Inferior parietal cortex (tissue), 1 donor: ENCODE measurements around the gene C6orf15.

Experiments
- DNase-seq: peaks from one replicate; pipeline ENCODE4 v3.0.0-alpha.2; 2016; ENCODE audit errors: extremely low spot score

Gene C6orf15

DNA sequence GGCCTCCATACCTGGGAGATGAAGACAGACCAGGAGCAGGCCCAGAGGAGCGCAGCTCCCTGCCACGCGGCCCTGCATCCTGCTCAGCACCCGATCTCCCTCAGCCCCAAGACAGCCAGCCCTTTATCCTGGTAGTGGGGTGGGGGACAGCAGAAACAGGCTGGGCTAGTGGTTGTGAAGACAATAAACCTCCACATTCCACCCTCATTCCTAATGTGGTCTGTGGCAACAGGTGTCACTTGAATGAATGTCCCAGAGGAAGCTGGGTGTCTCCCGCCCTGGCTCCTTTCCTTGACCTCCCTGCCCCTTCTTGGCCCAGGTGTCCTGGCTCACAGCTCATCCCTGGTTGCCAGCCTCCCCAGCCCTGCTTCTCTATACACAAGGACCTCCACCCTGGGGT, at the start of gene C6orf15:
C6orf15 (minus strand) TSS at position 98 of the 400 bp plus-strand sequence; CDS start at position 78, 20 bp downstream.
- no peak for DNase-seq

DNA sequence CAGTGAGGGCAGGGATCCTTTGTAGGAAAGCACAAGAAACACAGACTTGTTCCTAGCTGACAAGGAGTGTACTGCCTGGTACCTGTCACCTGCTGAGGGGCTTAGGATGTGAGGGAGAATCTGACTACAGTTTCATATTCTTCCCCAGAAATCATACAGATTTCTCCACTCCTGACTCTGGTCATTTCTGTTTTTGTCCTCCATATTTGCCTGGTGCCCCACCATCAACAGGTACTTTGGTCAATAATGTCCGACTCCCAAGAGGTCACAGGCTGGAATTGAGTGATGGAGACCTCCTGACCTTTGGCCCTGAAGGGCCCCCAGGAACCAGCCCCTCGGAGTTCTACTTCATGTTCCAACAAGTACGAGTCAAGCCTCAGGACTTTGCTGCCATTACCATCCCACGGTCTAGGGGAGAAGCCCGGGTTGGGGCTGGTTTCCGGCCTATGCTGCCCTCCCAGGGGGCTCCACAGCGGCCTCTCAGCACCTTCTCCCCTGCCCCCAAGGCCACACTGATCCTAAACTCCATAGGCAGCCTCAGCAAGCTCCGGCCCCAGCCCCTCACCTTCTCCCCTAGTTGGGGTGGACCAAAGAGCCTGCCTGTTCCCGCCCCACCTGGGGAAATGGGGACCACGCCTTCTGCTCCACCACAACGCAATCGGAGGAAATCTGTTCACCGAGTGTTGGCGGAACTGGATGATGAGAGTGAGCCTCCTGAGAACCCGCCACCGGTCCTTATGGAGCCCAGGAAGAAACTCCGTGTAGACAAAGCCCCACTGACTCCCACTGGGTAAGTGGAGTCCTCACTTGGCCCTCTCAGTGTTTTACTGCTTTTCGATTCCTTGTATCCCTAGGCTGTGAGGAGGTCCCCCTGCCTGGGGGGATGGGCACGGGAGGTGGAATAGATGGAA, 49.1 kb upstream of the C6orf15 start:
- DNase-seq = no peak

DNA sequence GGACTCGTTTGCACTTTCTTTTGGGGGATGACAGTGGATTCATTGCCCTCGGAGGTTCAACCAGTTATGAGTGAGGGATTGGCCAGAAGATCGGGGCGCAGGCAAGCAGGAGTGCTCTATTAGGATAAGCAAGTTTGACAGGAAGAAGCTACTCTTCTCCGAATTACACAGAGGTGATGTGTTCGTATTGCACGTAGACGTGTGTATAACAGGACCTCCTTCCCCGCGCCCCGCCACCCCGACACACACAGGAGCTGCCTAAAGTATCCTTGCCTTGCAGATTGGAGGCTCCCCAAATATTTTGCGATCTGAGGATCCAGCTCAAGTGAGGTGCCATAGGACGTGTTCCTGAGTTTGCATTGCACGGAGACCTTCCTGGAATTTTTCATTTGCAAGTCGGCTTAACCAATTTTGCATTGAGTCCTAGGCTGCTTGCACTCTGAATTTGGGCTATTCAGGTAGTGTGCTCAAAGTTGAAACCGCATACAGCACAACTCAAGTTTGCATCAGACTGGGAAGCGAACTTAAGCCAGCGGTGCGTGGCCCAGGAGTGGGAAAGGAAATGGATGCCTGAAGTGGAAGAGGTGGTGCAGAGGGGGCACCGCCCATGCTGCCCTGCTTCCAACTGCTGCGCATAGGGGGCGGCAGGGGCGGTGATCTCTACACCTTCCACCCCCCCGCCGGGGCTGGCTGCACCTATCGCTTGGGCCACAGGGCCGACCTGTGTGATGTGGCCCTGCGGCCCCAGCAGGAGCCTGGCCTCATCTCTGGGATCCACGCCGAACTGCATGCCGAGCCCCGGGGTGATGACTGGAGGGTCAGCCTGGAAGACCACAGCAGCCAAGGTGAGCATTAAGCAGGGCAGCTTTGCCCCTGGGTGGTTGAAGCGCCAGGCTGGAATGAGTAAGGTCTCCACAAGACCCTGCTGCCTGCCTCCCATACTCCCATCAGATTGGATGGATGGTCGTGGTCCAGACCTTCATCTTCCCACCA, 46.8 kb upstream of the C6orf15 start:
- no peak for DNase-seq

DNA sequence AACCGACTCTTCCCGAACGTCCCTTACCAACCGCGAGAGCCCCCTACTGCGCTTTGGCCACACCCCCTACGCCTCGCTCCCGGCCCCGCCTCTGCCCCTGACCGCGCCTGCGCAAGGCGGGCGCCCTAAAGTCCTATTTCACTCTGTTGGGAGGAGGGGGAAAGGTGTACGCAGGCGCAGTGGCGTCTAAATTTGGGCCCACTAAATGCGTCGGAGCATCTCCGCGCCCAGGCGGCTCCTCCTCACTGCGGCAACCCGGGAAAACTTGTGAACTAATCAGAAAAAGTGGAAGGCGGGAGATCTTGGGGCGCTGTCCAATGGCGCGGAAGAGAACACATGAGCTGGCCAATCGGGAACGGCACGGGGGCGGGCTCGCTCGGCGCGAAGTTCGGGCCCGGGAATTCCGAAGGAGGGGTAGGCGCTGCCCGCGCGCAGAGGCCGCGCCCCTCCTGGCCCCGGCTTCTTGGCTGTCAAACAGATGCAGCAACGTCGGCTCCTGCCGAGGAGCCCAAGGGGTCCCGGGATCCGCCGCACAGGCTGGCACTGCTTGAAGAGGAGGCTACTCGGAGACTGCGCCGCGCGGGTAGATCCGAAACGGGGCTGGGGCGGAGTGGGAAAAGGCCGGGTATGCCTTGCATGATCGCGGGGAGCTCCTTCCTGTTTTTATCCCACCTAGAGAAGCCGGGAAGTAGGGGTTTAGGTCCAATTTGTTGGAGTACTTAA, 45.9 kb upstream of the C6orf15 start, which contains the start of gene TCF19:
TCF19 (plus strand) TSS at position 450 of the 723 bp plus-strand sequence. CDS start 881 bp downstream, outside the sequence.
- peak; percentile 98 for DNase-seq

DNA sequence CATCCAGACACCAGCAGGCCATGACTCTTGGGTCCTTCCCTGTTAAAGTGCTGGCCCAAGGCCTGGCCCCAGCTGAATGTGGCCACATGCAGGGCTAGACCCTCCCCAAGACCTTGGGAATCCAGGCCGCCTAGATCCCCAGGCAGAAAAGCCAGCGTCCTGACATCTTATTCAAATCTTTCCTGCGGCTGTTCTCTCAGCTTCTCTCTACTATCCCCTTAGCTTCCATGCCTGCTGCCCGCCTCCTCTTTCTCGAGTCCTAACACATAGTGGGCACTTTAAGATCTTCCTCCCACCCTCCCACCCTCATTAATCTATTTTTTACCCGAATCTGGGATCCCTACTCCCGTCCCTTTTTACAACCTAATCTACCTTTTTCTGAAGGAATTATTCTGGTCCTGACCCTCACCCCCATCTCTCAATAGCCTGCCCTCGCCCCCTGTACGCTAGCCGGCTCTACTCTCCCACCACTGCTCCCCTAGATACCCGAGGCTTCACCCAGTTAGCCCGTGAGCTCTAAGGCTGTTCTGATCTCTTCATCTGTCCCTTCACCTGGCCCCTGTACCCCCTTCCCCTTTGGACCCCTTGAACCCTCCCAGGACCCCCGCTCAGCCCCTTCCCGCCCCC, 45.3 kb upstream of the C6orf15 start, which contains the start of gene CCHCR1:
CCHCR1 (minus strand) TSS at position 290 of the 627 bp plus-strand sequence; CDS start at position 88, 202 bp downstream.
- DNase-seq = no peak

DNA sequence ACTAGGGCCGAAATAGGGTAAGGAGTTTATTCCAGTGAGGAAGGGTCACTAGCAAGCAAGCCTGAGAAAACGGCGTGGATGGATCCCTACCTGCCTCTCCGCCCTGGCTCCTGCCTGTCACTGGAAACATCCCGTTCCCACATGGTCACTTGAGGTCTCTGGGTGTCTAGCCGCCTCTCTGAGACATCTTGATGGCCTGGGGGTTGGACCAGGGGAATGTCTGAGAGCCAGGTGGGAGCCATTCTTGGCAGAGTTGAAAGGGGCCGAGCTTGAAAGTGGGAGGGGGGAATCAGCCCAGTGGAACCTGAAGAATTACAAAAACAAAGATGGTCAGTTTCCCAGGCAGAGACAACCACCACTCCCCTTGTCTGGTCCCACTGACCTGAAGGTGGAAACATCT, 44.3 kb upstream of the C6orf15 start:
- DNase-seq = no peak

DNA sequence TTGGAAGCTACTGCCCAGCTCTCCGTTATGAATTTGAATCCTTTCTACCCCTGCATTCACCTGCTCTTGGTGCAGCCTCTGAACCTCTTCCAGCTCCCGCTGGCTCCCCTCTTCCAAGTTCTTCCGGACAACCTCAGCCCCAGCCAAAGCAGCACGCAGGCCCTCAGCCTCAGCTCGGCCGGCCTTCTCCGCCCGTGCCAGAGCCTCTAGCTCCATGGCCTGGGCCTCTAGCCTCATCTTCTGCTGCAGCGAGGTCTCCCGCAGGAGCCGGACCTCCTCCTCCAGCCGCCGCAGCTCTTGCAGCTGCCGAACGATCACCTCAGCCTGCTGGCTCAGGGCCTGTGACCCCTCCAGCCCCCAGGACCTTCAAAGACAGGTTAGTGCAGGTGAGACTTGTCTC, 42.1 kb upstream of the C6orf15 start:
- DNase-seq = no peak

DNA sequence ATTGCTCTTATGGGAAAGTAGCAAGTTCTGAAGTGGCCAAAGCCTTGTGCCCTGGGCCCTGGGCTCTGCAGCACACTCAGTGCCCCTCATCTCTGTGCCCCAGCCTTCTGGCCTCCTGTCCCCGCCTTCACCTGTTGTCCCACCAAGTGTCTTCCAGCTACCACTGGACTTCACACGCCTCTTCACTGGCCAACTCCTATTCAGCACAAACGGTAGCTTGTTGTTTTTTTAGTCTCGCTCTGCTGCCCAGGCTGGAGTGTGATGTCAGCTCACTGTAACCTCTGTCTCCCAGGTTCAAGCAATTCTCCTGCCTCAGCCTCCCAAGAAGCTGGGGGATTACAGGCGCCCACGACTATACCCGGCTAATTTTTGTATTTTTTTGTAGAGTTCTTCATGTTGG, 40.4 kb upstream of the C6orf15 start:
- no peak for DNase-seq

DNA sequence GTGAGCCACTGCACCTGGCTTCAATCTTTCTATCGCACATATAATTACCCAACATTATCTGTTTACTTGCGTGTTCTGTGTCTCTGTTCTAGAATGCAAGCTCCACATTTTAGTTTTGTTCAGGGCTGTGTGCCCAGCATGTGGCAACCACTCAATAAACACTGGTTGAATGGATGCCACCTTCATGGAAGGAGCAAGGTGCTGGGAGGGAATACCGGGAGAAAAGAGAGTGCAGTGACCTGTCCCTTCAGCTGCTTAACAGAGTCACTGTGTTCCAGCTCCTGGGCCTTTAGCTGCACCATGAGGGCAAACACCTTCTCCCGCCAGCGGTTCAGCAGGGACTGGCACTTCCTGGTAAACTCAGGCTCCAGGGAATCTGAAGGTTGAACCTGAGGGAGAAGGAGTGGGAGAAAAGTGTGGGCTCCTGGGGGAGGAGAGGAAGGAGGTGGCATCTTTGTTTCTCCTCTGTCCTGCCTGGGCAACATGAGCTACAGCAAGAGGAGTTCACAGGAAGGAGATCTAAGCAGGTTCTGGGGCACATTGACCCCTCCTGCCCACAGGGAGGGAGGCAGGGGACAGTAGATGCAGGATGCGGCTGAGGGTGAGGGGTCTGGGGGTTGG, 37.6 kb upstream of the C6orf15 start:
- no peak for DNase-seq

DNA sequence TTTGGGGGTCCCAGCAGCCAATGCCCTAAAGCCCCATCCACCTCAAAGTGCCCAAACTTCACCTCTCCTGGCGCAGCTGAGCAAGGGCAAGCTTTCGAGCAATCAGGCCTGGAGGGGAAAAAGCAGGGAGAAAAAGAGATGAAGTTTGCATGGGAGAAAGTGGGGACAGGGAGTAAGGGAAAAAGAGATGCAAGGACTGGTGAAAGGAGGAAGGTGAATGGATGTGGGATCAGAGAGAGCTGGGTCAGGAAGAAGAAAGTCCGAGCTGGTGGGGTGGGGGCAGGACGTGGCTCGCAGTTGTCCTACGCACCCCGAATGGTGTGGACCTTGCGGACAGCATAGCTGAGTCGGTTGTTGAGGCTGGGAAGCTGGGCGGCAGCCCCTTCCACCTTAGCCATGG, 33.0 kb upstream of the C6orf15 start:
- no peak for DNase-seq

DNA sequence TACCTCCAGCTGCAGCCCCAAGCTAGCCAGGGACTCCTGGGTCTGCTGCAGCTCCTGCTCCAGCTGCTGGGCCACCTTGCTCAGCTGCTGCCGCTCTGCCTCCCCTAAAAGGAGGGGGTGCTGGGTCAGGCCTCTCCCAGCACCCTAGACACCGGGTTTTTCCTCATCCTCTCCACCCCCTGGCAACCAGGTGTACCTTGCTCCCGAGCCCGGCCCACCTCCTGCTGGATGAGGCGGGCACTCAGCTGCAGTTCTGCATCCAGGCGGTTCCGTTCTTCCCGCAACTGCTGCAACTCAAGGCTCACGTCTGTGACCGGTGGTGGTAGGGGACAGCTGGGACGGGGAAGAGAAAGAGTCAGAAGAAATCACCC, 32.6 kb upstream of the C6orf15 start:
- DNase-seq = no peak

DNA sequence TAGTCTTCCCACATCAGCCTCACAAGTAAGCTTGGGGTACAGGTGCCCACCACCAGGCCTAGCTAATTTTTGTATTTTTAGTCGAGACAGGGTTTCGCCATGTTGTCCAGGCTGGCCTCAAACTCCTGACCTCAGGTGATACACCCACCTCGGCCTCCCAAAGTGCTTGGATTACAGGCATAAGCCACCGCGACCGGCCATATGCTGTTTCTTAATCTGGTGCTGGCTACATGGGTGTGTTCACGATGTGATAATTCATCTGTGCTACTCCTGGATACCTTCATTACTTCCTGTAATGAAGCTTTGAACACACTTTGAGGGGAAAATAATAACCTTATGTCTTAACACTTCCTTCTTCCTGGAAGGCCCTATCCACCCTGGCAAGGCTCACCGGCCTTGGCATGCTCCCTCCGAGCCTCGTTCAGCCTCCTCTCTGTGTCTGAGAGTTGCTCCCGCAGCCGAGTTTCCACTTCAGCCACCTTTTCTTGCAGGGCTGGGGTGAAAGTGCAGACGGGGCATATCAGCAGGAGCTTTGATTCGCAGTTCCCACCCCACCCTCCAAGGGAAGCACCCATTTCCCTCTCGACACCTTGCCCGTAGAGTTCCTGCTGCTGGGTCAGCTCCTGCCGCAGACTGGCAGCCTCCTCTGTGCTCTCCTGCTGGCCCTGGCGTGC, 32.1 kb upstream of the C6orf15 start:
- DNase-seq = no peak

DNA sequence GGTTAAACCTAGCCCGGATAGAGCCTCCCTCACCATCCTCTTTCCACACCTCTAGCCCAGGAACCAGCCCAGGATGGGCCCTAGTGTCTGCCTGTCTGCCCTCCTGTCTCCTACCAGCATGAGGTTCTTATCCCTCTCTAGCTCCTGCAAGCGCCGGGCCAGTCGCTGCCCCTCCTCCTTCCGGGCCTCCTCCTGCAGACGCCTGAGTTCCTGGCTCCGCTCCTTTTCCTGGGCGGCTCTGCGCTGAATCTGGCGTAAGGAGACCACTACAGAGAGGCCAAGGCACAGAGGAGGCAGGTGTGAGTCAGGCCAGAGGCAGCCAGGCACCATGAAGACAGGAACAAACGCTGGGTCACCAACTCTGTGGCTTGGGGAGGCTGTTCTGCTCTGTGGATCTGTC, 30.8 kb upstream of the C6orf15 start:
- no peak for DNase-seq

DNA sequence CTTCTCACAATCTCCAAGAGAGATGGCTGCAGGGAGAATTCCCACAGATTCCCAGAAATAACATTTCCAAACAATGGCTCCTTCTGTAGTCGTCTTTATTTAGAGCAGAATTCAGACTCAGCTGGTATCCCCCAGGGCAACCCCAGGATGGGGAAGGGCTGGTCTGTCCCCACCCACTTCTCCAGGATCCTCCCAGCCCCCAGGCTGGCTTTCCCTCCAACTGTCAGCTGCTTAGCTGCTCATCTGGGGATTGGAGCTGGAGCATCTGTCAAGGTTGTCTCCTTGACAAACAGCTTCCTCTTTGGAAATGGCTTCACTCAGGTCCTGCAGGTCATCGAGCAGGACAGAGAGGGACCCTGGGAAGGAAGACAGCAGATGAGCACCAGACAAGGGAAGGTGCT, 30.0 kb upstream of the C6orf15 start:
- no peak for DNase-seq

DNA sequence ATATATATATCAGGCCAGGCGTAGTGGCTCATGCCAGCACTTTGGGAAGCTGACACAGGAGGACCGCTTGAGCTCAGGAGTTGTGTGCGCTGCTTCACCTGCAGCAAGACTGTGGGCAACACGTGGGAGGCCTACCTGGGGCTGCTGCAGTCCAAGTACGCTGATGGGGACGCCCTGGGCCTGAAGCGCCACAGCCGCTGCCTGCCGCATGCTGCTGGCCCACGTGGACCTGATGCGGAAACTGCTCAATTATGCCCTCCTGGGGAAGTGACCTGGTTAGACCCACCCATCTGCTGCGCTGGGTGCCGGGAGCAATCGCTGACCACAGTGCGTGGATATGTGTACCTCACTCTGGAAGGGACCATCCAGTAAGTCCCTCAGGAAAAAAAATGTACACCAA, 28.3 kb upstream of the C6orf15 start:
- DNase-seq = no peak

DNA sequence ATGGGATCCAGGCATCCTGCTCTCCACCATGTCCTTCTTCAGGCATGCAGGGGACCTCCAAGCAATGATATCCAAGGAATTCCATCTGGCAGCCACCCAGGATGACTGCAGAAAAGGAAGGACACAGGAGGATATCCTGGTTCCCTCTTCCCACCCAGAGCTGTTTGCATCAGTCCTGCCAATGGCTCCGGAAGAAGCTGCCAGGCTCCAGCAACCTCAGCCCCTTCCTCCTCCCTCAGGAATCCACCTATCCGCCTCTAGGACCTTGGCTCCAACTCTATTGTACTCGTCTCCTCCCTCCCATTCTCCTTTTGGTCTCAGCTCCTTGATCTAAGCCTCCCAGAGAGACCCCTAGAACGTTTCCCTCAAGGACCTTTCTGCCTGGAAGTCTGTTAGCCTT, 27.2 kb upstream of the C6orf15 start:
- DNase-seq = no peak

DNA sequence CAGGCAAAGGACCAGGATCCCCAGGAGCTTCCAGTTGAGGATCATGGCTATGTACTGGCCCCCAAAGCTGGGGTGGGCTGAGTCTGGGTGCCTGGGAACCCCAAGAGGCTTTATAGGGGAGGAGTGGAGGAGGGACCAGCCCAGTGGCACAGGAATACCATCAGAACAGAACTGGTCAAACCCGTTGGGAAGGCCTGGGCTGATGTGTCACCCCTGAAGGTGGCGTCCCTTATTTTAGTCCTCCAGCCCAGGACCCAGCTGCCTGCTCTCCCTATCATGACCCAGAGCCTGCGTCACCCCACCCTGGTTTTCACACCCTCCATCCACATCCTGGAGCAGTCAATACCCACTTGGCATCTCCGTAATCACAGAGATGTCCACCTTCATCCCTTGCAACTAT, 26.6 kb upstream of the C6orf15 start, which contains the start of gene PSORS1C2:
PSORS1C2 (minus strand) TSS at position 85 of the 400 bp plus-strand sequence; CDS start at position 45, 40 bp downstream.
- no peak for DNase-seq

DNA sequence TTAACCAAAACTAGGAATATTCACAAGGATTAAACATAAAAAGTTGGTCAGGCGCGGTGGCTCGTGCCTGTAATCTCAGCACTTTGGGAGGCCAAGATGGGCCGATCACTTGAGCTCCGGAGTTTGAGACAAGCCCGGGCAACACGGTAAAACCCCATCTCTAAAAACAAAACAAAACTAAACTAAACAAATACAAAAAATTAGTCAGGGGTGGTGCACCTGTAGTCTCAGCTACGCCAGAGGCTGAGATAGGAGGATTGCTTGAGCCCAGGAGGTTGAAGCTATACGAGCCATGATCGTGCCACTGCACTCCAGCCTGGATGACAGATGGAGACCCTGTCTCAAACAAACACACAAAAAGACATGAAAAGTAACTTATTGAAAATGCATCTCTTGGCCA, 23.3 kb upstream of the C6orf15 start:
- no peak for DNase-seq

DNA sequence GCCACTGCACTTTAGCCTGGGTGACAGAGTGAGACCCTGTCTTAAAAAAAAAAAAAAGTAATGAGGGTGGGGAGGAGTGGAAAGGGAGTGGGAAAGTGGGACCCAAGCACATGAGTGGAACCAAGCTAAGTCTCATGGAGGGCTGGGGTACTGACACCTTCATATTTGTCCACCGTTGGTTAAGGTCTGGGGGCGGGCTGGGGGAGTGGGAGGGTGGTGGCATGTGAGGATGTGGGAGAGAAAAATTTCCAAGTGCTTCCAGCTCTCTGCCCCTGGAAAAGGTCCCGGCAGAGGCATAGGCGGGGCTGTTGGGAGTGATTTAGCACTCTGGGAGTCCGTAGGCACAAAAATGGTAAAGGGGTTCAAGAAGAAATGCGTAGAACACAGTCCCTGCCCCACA, 20.4 kb upstream of the C6orf15 start:
- DNase-seq = no peak

DNA sequence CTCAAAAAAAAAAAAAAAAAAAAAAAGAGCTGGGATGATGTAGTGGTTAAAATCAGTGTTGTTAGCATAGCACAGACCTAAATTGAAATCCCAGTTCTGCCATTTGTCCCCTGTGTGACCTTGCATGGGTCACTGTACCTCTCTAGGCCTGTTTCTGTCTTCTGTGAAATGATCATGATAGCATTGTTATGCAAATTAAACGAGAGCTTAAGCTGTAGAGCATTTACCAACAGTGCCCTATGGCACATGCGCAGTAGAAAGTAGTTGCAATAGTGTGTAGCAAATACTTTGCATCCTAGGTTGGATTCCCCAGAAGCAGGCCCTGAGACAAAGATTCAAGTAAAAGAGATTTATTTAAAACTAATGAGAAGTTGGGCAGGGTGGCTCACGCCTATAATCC, 19.2 kb upstream of the C6orf15 start:
- DNase-seq = no peak
